GM18951 (cell line): ENCODE data around the gene FIGNL2.
"Not testable (repeated sequence)": the region's sequence is repeated elsewhere in the genome, so short reads cannot be mapped to it uniquely, and the experiment has no call there.

Experiments
- POLR2A ChIP-seq: IDR thresholded peaks from 4 replicates; pipeline ENCODE4 v1.6.1; 2011; ENCODE audit warnings: mild to moderate bottlenecking; ENCODE audit not compliant: insufficient read length, insufficient read depth; ENCODE audit errors: extremely low read depth
- in situ Hi-C: fragments of 300-500 bp; cut with MboI; formaldehyde crosslinking; loops from one replicate; pipeline ENCODE4 v1.12.0; 2022; ENCODE audit warnings: low sequenced_read_pairs, mixed read lengths, inconsistent platforms; ENCODE audit not compliant: unreplicated experiment

The FIGNL2 gene

GRCh38 chr12:51845482-51845881 lies 3.0 kb downstream of the FIGNL2 start:
- in situ Hi-C loops, result no loop called here
- TF ChIP-seq POLR2A, result no peak

GRCh38 chr12:51844854-51845253 lies 3.7 kb downstream of the FIGNL2 start:
- in situ Hi-C loops, result no loop called here
- no peak for TF ChIP-seq POLR2A

- in situ Hi-C loops, result no loop called here
Observed at GRCh38 chr12:51841727-51842126, 6.8 kb downstream of the FIGNL2 start.

GRCh38 chr12:51840966-51841365 lies 7.6 kb downstream of the FIGNL2 start:
- in situ Hi-C loops, result no loop called here
- TF ChIP-seq POLR2A, result no peak

More at GRCh38 chr12:51841727-51842126, 6.8 kb downstream of the FIGNL2 start:
- TF ChIP-seq POLR2A, result no peak

- in situ Hi-C loops, result no loop called here
- no peak for TF ChIP-seq POLR2A
Observed at GRCh38 chr12:51839310-51839947, 9.1 kb downstream of the FIGNL2 start.

GRCh38 chr12:51838762-51839161 lies 9.8 kb downstream of the FIGNL2 start:
- TF ChIP-seq POLR2A, result no peak
- in situ Hi-C loops, result no loop called here

- no peak for TF ChIP-seq POLR2A
- in situ Hi-C loops, result no loop called here
Observed at GRCh38 chr12:51838036-51838435, 10.5 kb downstream of the FIGNL2 start.

GRCh38 chr12:51837286-51837685 lies 11.2 kb downstream of the FIGNL2 start:
- no peak for TF ChIP-seq POLR2A

GRCh38 chr12:51836827-51837173 lies 11.7 kb downstream of the FIGNL2 start:
- TF ChIP-seq POLR2A, result no peak
- in situ Hi-C loops, result no loop called here

More at GRCh38 chr12:51837286-51837685, 11.2 kb downstream of the FIGNL2 start:
- in situ Hi-C loops, result no loop called here

- in situ Hi-C loops, result no loop called here
- no peak for TF ChIP-seq POLR2A
Observed at GRCh38 chr12:51836041-51836826, 12.3 kb downstream of the FIGNL2 start.

GRCh38 chr12:51834411-51834810 lies 14.1 kb downstream of the FIGNL2 start:
- in situ Hi-C loops, result no loop called here
- TF ChIP-seq POLR2A, result no peak

GRCh38 chr12:51833448-51834227 lies 14.9 kb downstream of the FIGNL2 start:
- no peak for TF ChIP-seq POLR2A
- in situ Hi-C loops, result no loop called here

- in situ Hi-C loops, result no loop called here
- no peak for TF ChIP-seq POLR2A
Observed at GRCh38 chr12:51832354-51833107, 16.0 kb downstream of the FIGNL2 start.

- in situ Hi-C loops, result not testable (repeated sequence)
Observed at GRCh38 chr12:51831817-51832216, 16.7 kb downstream of the FIGNL2 start.
